ENCODE data around the gene CCDC198.
A peak's percentile ranks its signal among the peaks of the same experiment; 100 is the strongest.

The CCDC198 gene, protein sequence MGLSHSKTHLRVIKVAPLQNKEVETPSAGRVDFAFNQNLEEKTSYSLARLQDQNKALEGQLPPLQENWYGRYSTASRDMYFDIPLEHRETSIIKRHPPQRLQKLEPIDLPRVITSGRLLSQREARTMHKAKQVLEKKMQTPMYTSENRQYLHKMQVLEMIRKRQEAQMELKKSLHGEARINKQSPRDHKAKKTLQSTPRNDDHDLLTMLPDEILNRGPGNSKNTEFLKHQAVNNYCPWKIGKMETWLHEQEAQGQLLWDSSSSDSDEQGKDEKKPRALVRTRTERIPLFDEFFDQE

DNA sequence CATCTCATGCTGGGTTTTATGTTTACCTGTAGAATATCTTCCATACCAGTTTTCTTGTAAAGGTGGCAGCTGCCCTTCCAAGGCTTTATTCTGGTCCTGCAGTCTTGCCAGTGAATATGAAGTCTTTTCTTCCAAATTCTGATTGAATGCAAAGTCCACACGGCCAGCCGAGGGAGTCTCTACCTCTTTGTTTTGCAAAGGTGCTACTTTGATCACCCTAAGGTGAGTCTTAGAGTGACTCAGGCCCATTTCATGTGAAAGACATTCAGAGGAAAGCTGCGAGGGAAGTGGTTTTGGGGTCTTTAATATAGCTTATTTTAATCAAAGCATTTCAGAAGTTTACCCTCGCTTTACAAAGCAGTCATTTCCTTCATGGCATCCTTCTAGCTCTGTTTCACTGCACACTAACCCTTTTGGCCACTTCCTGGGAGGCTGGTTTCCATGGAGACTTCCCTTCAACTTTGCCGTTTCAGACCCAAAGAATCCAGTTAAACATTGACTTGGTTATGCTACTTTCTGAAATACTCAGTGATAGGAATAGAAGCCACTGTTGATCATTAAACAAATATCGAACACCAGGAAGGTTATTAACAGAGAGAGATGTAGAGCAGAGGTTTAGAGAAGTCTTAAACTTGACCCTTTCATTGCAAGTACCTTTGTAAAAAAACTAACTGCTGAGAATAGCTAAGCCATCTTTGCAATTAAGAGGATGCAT is at the start of gene CCDC198:
TSS of gene CCDC198 (minus strand) at position 391 of the 715 bp plus-strand sequence. CDS start at position 249, 142 bp downstream.
- in situ Hi-C loops (cut with HindIII; ENCODE audit: low pct_ligation_motif_present, low pct_unique_long_range_greater_than_20kb, low sequenced_read_pairs) = no loop called here
- peak; percentile 99 for DNase-seq

GRCh38 chr14:57533214-57533613 is 39.6 kb upstream of the CCDC198 start:
- in situ Hi-C loops (cut with HindIII; ENCODE audit: low pct_ligation_motif_present, low pct_unique_long_range_greater_than_20kb, low sequenced_read_pairs) = no loop called here
- peak; percentile 46 for DNase-seq

GRCh38 chr14:57530571-57530970 is 36.9 kb upstream of the CCDC198 start:
- in situ Hi-C loops (cut with HindIII; ENCODE audit: low pct_ligation_motif_present, low pct_unique_long_range_greater_than_20kb, low sequenced_read_pairs) = no loop called here
- peak; percentile 13 for DNase-seq

DNA sequence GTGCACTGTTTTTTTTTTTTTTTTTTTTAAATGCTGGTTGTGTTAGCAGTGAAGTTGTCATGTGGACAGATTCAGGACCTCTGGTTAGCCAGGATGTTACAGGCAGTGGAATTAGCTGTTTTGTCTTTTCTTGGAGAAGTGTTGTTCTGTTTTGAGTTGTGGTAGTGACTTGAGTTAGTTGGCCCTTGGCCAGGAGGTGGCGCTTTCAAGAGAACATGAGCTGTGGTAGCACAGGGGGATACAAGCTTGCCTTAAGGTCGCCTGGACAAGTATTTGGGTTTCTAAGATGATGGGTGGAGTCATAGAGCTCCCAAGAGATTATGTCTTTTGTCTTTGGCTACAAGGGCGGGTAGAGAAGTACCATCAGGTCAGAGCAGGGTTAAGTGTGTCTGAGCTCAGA is 33.3 kb upstream of the CCDC198 start:
- in situ Hi-C loops (cut with HindIII; ENCODE audit: low pct_ligation_motif_present, low pct_unique_long_range_greater_than_20kb, low sequenced_read_pairs) = no loop called here
- no peak for DNase-seq

- in situ Hi-C loops (cut with HindIII; ENCODE audit: low pct_ligation_motif_present, low pct_unique_long_range_greater_than_20kb, low sequenced_read_pairs) = no loop called here
- DNase-seq = no peak
Observed at GRCh38 chr14:57519043-57519442, 25.4 kb upstream of the CCDC198 start.

GRCh38 chr14:57512220-57512619 is 18.6 kb upstream of the CCDC198 start:
- in situ Hi-C loops (cut with HindIII; ENCODE audit: low pct_ligation_motif_present, low pct_unique_long_range_greater_than_20kb, low sequenced_read_pairs) = no loop called here
- DNase-seq = no peak

GRCh38 chr14:57508756-57509155 is 15.1 kb upstream of the CCDC198 start:
- in situ Hi-C loops (cut with HindIII; ENCODE audit: low pct_ligation_motif_present, low pct_unique_long_range_greater_than_20kb, low sequenced_read_pairs) = no loop called here
- no peak for DNase-seq

DNA sequence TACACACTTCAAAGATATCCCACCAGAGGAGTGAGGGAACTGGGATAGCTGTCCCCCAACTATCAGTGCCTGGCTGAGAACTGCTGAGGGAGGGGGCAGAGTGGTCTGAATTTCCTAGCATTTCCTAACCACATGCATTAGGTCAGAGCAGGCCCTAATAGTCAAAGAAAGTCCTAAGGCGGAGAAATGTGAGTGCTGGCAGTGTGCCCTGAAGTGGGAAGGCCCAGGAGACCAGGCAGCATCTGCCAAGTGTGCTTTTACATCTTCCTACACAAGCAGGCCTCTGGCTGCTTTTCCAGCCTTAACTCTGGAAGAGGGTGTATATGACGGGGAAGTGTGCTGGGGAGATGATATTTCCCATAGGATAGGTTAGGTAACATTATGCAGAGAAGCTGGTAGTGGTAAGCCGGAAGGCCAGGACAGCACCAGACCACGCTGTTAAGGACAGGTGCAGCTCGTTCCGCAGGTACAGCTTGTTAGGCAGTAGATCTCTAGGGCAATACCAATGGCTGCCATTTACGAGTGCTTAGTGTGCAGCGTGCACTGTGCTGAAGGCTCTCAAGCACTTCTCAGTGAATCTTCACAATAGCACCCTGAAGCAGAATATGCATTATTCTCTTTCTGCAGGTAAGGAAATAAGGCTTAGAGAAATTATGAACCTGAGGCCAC is 9.1 kb upstream of the CCDC198 start:
- in situ Hi-C loops (cut with HindIII; ENCODE audit: low pct_ligation_motif_present, low pct_unique_long_range_greater_than_20kb, low sequenced_read_pairs) = no loop called here
- no peak for DNase-seq

DNA sequence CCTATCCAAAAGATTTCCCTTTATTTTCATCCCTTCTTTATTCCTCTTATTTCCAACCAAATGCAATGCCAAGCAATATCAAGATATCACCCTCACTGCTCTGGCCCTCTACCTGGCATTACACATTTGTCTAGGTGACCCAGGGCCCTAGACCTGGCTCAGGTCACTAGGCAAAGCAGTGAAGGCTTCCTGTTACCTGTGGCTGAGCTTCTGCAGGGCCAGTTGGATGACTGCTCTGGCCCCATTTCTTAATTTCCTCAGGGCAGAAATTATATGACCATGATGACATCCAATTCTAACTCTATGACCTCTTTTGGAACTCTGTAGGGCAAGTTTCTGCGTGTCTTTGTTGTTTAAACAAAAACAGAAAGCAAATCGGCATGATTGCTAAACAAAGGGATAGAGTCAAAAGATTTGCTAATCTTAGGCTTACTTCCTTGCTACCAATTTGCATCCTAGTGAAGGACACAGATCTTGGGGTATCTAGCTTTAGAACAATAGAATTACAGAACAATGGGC is 7.4 kb upstream of the CCDC198 start:
- no peak for DNase-seq
- in situ Hi-C loops (cut with HindIII; ENCODE audit: low pct_ligation_motif_present, low pct_unique_long_range_greater_than_20kb, low sequenced_read_pairs) = no loop called here

GRCh38 chr14:57498659-57499058 is 5.0 kb upstream of the CCDC198 start:
- in situ Hi-C loops (cut with HindIII; ENCODE audit: low pct_ligation_motif_present, low pct_unique_long_range_greater_than_20kb, low sequenced_read_pairs) = no loop called here
- no peak for DNase-seq

- DNase-seq = no peak
- in situ Hi-C loops (cut with HindIII; ENCODE audit: low pct_ligation_motif_present, low pct_unique_long_range_greater_than_20kb, low sequenced_read_pairs) = no loop called here
Observed at GRCh38 chr14:57498035-57498434, 4.4 kb upstream of the CCDC198 start.

DNA sequence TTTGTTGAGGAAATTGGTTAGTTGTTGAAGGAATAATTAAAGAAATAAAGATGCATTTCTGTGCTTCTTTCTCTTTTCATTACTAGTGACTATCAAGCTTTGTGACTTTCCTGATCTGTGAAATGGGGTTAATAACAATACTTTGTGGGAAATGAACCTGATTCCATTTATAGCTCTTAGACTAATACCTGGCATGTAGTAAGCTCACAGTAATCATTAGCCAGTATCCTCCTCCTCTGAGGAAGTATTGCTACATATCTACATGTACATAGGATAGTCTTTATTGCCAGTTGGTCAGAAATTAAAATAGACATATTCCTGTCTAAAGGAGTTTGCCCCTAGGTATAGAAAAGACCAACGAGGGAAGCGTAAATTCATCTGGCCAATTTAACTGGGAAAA is 1.8 kb upstream of the CCDC198 start:
- in situ Hi-C loops (cut with HindIII; ENCODE audit: low pct_ligation_motif_present, low pct_unique_long_range_greater_than_20kb, low sequenced_read_pairs) = no loop called here

GRCh38 chr14:57492859-57493258 is 798 bp downstream of the CCDC198 start:
- peak; percentile 93 for DNase-seq
- in situ Hi-C loops (cut with HindIII; ENCODE audit: low pct_ligation_motif_present, low pct_unique_long_range_greater_than_20kb, low sequenced_read_pairs) = no loop called here

More for the DNA sequence above, 1.8 kb upstream of the CCDC198 start:
- DNase-seq = peak; percentile 33

DNA sequence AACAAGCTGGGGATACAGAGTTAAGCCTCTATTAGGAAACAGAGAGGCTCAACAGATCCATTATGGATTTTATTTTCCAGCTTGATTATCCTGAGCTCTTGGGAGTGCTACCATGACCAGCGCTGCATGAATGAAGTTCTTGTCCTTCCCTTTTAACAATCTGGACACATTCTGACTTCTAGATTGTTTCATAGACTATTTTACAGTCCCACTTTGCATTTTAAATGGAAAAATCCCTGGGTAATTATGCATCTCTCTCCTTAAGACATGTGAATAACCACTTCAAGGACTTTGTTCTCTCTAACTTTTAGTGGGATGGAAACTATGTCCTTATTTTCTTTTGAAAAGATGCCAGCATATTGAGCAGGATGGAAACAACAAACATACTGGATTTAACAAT is 2.0 kb downstream of the CCDC198 start:
- peak; percentile 21 for DNase-seq
- in situ Hi-C loops (cut with HindIII; ENCODE audit: low pct_ligation_motif_present, low pct_unique_long_range_greater_than_20kb, low sequenced_read_pairs) = no loop called here

GRCh38 chr14:57487771-57488170 is 5.9 kb downstream of the CCDC198 start:
- in situ Hi-C loops (cut with HindIII; ENCODE audit: low pct_ligation_motif_present, low pct_unique_long_range_greater_than_20kb, low sequenced_read_pairs) = no loop called here
- peak; percentile 87 for DNase-seq

- peak; percentile 79 for DNase-seq
- in situ Hi-C loops (cut with HindIII; ENCODE audit: low pct_ligation_motif_present, low pct_unique_long_range_greater_than_20kb, low sequenced_read_pairs) = no loop called here
Observed at GRCh38 chr14:57486767-57487379, 6.8 kb downstream of the CCDC198 start.

DNA sequence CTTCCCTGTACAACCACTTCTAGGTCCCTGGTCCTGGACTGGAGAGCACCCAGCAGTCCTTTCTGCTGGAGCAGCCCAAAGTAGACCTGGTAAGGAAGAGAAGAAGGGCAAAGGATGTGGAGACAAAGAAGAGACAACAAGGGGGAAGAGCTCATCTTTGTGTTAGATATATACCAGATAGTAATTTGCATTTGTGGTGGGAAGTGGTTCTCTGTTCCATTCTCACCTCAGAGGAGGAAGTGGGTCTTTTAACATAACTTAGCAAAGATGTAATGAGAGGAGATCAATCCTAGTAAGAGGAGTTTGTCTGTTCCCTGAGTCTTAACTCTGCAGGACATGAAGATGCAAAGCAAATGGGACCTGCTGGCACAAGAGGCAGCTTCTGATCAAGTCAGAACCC is 8.0 kb downstream of the CCDC198 start:
- DNase-seq = no peak
- in situ Hi-C loops (cut with HindIII; ENCODE audit: low pct_ligation_motif_present, low pct_unique_long_range_greater_than_20kb, low sequenced_read_pairs) = no loop called here

DNA sequence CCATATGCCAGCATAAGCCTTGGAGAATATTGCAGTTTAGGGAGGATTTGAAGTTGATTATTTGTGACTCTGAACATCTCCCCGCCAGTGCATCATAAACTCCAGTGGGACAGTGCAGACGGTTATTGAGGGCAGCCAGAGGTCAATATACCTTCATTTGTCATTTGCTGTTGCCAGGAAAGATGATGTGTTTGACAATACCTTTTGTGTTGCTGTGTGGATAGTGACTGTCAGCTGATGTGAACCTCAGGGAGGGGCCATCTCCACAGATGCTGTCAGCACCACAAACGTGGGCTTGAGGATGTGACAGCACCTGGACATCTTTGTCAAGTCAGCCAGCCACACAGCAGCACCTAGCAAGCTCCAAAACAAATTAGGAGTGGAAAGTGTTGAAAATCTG is 11.5 kb downstream of the CCDC198 start:
- no peak for DNase-seq
- in situ Hi-C loops (cut with HindIII; ENCODE audit: low pct_ligation_motif_present, low pct_unique_long_range_greater_than_20kb, low sequenced_read_pairs) = no loop called here

DNA sequence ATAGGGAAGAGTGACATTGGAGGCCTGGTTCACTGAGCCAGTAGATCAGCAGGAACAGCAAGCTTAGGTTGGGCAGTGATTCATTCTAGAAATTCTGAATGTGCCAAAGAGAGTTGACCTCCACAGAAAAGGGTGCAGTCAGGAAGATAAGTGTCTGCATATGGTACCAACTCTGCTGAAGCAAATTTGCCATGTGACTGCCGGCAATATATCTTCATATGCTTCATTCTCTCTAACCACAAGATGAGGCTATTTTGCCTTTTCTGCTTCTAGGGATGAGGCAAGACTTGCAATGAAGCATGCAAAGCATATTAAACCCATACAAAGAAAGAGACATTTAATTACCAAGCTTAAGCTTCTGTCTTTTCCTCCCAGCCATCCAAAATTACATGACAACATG is 13.6 kb downstream of the CCDC198 start:
- DNase-seq = peak; percentile 26
- in situ Hi-C loops (cut with HindIII; ENCODE audit: low pct_ligation_motif_present, low pct_unique_long_range_greater_than_20kb, low sequenced_read_pairs) = no loop called here

Data from ACHN (cell line).